ENCODE measurements around the gene GCNT3. TPM values are rescaled to one million over a fixed set of nuclear protein-coding genes. Genes with fewer than 3 reads are reported as not detected.

GCNT3 gene
- polyA plus RNA-seq (ENCODE audit: insufficient read length): 0.23 TPM

DNA sequence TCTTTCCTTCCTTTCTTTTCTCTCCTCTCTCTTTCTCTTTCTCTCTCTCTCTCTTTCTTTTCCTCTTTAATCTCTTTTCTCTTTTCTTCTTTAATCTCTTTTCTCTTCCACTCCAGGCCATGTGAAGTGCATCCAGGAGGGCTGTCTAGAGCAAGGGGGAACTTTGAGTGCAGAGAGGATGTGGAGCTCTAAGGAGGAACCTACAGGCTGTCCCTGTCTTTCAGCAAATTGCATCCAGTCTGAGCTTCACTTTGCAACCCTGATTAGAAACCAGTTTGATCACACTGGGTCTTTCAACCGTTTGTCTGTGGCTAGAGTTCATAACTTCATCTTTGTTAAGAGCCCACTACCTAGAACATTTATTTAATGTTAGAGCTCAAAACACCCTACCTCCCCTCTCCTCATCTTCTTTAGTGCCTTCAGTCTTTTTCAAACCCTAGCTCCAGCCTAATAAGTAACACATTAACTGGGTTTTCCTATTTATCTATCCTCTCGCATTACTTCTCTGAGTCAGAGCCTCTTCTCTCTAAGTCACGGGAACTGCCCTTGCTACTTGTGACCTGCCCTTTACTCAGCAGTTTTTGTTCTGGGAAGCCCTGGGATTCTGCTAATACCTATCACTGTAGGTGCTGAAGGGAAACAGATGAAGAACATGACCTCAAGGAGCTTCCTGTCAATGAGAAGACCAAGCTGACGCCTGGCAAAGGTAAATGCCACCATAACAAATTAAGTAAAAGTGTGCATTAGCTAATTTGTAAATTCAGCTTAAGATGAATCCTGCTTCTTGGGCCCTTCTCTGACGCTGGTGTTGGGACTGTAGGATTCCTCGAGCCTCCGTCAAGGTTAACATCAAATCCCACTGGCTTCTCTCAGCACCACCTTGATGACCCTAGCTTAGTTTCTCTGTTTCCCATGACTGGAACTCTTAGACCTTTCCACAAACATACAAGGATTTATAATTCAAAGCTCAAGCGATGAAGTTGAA, at the start of gene GCNT3:
TSS of gene GCNT3 (plus strand) at position 508 of the 985 bp plus-strand sequence. CDS start 6,456 bp downstream, outside the sequence.
- DNase-seq (ENCODE audit: low read depth): no peak

- no peak for DNase-seq (ENCODE audit: low read depth)
Observed at GRCh38 chr15:59562448-59563186, 49.0 kb upstream of the GCNT3 start.

DNA sequence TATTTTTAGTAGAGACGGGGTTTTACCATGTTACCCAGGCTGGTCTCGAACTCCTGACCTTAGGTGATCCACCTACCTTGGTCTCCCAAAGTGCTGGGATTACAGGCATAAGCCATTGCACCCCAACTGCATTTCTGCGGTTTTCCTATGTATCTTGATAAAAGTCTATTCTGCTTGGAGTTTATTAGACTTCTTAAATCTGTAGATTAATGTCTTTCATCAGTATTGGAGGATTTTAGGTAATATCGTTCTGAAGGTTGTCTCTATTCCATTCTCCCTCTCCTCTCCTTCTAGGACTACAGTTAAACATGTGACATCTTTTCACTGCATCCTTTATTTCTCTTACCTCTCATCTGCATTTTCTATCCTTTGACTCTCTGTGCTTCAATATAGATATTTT, 46.3 kb upstream of the GCNT3 start:
- DNase-seq (ENCODE audit: low read depth): no peak

DNA sequence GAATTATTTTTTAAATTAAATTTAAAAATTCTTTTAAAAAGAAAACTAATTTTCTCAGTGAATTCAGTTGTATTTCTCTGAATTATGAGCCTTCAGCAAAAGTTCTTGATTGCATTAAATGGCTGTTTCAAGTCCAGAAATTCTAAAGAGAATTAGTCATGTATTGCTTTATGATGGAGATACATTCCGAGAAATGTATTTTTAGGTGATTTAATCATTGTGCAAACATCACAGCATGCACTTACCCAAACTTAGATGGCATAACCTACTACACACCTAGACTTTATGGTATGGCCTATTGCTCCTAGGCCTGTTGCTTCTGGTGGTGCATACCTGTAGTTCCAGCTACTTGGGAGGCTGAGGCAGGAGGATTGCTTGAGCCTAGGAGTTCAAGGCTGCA, 44.3 kb upstream of the GCNT3 start:
- no peak for DNase-seq (ENCODE audit: low read depth)

GRCh38 chr15:59569477-59569876, 42.1 kb upstream of the GCNT3 start:
- no peak for DNase-seq (ENCODE audit: low read depth)

- DNase-seq (ENCODE audit: low read depth): no peak
Observed at GRCh38 chr15:59570315-59570714, 41.3 kb upstream of the GCNT3 start.

GRCh38 chr15:59571606-59572005, 40.0 kb upstream of the GCNT3 start:
- DNase-seq (ENCODE audit: low read depth): no peak

DNA sequence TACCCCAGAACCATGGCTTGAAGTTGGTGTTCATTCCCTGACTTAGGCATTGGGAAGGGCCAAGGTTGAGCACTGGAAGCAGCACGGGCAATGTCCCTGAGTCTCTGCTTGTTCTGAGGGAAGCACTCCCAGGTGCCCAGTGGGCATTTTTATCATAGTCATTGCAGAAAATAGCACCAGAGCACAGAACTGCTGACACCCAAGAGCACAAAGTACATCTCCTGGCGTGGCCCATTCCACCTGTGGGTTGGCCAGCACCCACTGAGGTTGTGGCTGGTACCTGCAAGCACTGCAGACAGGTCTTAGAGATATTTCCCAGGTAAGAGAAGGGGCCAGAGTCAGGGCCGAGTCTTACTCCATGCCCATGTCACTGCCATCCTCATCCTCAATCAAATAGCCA, 28.5 kb upstream of the GCNT3 start:
- no peak for DNase-seq (ENCODE audit: low read depth)

DNA sequence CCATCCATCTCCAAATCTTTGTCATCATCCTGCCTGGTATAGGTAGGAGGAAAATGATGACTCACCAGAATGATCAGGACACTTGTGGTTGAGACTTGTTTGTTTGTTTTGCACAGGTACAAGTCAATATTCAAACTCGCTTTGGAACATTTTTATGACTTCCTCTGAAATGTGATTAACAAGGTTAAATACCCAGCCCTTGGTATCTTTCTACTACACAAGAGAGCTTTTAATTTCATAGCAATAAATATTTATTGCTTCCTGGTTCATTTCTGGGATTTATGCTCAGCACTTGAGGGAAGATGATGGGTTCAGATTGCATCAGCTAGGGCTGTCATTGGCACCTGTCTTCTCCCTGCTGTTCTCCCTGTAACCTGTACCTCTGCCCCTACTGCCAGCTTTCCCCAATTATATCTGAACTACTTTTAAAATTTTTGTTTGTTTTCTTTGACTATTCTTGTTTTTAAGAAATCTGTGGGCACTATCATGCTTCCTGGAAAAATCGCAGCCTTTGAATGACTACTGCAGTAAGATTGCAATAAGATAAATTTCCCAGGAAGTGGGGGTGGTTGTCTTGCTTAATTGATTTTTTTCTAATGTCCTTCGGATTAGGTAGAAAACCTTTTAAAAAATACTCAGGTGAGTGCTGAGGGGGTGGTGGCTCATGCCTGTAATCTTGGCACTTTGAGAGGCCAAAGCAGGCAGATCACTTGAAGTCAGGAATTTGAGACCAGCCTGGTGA, 24.3 kb upstream of the GCNT3 start:
- DNase-seq (ENCODE audit: low read depth): no peak

GRCh38 chr15:59590027-59590426, 21.6 kb upstream of the GCNT3 start:
- no peak for DNase-seq (ENCODE audit: low read depth)

GRCh38 chr15:59591356-59591755, 20.2 kb upstream of the GCNT3 start:
- no peak for DNase-seq (ENCODE audit: low read depth)

DNA sequence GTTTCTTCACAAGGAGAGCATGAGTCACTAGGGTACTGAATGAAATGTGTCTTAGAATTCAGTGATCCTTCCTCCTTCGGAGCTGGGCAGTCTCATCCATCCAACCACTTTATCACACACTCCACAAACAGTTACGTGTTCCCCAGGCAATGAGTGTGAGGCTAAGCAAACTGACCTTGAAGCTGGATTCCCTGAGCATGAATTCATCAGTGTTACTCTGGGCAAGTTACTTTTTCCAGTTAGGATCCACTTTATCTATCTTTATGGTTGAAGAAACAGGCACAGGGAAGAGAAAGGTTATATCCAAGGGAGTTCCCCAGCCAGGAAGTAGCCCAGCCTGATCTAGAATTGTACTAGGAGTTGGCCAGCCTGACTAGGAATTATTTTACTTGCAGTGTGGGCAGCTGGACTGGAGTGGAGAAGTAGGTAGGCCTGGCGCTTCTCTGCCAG, 17.1 kb upstream of the GCNT3 start:
- DNase-seq (ENCODE audit: low read depth): no peak

DNA sequence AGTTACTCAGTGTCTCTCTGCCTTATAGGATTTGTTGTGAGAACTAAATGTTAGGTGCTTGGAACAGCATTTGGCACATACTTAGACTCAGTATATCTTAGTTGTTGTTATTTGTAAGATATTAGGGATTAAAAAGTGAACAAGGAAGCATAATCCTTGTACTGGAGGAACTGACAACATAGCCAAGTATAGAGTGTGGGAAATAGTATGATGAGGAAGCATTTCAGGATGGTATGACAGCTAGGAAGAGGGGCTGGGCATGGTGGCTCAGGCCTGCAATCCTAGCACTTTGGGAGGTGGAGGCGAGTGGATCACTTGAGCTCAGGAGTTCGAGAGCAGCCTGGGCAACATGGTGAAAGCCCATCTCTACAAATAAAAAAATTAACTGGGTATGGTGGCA, 16.6 kb upstream of the GCNT3 start:
- DNase-seq (ENCODE audit: low read depth): no peak

- DNase-seq (ENCODE audit: low read depth): no peak
Observed at GRCh38 chr15:59595434-59595915, 16.1 kb upstream of the GCNT3 start.

DNA sequence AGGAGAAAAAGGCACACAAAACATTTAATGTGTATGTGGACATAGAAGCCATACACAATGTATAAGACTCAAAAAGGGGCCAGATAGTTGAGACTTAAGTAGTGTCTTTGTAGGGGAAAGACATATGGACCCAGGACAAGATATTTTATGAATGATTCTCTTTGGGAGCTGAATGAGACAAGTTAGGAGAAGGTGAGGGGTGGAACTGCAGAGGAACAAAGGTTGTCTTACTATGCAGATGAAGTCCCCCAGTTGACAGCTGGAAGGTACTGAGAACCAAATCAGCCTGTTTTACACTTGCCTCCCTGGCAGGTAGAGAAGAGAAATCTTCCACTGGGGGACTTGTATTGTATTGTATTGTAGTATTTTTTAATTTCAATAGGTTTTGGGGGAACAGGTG, 14.9 kb upstream of the GCNT3 start:
- DNase-seq (ENCODE audit: low read depth): no peak

DNA sequence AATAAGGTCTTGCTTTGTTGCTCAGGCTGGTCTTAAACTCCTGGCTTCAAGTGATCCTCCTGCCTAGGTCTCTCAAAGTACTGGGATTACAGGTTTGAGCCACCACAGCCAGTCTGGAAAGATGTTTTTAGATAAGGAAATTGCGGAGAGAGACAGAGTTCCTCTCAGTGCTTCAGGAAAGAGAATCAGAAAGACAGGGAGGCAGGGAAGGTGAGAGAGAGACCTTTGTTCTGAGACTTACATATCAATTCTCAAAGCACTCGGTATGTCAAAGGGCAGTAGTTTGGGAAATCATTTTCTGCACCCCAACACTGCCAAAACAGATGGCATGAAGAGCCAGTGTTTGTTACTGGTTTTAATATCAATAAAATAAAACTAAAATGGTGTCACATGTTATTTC, 13.1 kb upstream of the GCNT3 start:
- no peak for DNase-seq (ENCODE audit: low read depth)

GRCh38 chr15:59605994-59606393, 5.6 kb upstream of the GCNT3 start:
- no peak for DNase-seq (ENCODE audit: low read depth)

GRCh38 chr15:59609730-59610712, 1.6 kb upstream of the GCNT3 start:
- no peak for DNase-seq (ENCODE audit: low read depth)

- DNase-seq (ENCODE audit: low read depth): no peak
Observed at GRCh38 chr15:59614153-59614552, 2.6 kb downstream of the GCNT3 start.

DNA sequence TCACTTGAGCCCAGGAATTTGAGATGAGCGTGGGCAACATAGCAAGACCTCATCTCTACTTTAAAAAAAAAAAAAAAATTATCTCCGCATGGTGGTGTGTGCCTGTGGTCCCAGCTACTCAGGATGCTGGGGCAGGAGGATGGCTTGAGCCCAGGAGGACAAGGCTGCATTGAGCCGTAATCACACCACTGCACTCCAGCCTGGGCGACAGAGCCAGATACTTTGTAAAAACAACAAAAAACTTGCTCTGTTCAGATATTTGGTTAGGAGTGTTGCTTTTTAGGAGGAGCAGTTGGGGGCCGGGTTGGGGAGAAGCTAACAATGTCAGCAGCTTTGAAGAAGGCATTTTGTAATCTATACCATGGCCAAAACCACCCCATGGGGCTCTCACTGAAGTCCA, 4.1 kb downstream of the GCNT3 start:
- no peak for DNase-seq (ENCODE audit: low read depth)

DNA sequence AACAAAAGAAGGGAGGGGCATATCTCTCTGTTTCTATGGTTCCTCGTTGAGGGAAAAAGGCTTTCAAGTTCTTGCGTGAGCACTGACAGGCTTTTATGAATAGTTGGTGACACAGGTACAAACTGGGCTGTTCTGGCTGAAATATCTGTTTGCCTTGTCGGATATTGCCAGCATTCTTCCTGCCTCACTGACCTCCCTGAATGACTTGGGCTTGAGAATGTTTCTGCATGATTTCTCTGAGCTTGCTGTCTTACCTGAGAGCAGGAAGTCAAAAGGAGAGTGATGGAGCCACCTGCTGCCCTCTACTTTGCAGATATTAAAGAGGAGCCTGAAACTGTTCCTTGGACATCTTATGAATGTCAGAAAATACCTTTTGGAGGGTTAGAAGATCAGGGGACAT, 4.8 kb downstream of the GCNT3 start:
- DNase-seq (ENCODE audit: low read depth): no peak
